CD14-positive monocyte (primary cell): Measurements from ENCODE around the gene COL19A1. TPM values are rescaled to one million over a fixed set of nuclear protein-coding genes. Genes with fewer than 3 reads are reported as not detected.

Experiments
- DNase-seq, 3 donors: peaks; one replicate each; pipeline ENCODE4 v3.0.0-alpha.2; 2011 to 2022
- H2AFZ ChIP-seq: 2 replicates; pipeline ENCODE4 v1.6.0; 2012; ENCODE audit warnings: mild to moderate bottlenecking, low read depth, low read length, inconsistent platforms; ENCODE audit not compliant: insufficient read depth, poor library complexity, severe bottlenecking
- H3K27ac ChIP-seq, 2 donors: 1 replicate in 1 of 2; 2 replicates in 1 of 2; pipeline ENCODE4 v1.5.1; 2012 to 2013; ENCODE audit warnings: low read length in 2 of 2, control low read depth in 1 of 2, inconsistent platforms in 1 of 2, low read depth in 1 of 2, mild to moderate bottlenecking in 1 of 2
- H3K27me3 ChIP-seq, 2 donors: one replicate each; pipeline versions ENCODE4 v1.6.0 to v1.6.1; 2011 to 2013; ENCODE audit warnings: low read length in 2 of 2; ENCODE audit not compliant: control insufficient read depth in 2 of 2, insufficient read depth in 2 of 2
- H3K36me3 ChIP-seq, 2 donors: replicated peaks in 1 of 2; 1 replicate in 1 of 2; 2 replicates in 1 of 2; pipeline versions ENCODE4 v1.5.1 to v1.6.1; 2012 to 2013; ENCODE audit warnings: low read length in 2 of 2, control low read depth in 1 of 2, inconsistent platforms in 1 of 2, mild to moderate bottlenecking in 1 of 2; ENCODE audit not compliant: insufficient read depth in 2 of 2, control insufficient read depth in 1 of 2
- H3K4me1 ChIP-seq, 2 donors: 1 replicate in 1 of 2; 2 replicates in 1 of 2; pipeline versions ENCODE4 v1.5.1 to v1.6.1; 2012 to 2013; ENCODE audit warnings: low read length in 2 of 2, control low read depth in 1 of 2, inconsistent platforms in 1 of 2, mild to moderate bottlenecking in 1 of 2, moderate library complexity in 1 of 2; ENCODE audit not compliant: insufficient read depth in 2 of 2, control insufficient read depth in 1 of 2
- H3K4me2 ChIP-seq: replicated peaks from 2 replicates; pipeline ENCODE3; 2012; ENCODE audit warnings: low read length, moderate library complexity, mild to moderate bottlenecking; ENCODE audit not compliant: poor library complexity, severe bottlenecking; ENCODE audit errors: extremely low read depth
- H3K4me3 ChIP-seq, 3 experiments: fragments of 200-600 bp in 1 of 3; sonication (generic) in 1 of 3; replicated peaks in 1 of 3; 1 replicate in 2 of 3; 2 replicates in 1 of 3; pipeline ENCODE4 v1.5.1; 2011 to 2013; ENCODE audit warnings: low read length in 3 of 3, mild to moderate bottlenecking in 3 of 3, control low read depth in 2 of 3, low read depth in 2 of 3, inconsistent platforms in 1 of 3, moderate library complexity in 1 of 3
- H3K79me2 ChIP-seq: 2 replicates; pipeline ENCODE4 v1.6.0; 2012; ENCODE audit warnings: mild to moderate bottlenecking, control low read depth, inconsistent platforms, low read length, moderate library complexity; ENCODE audit not compliant: insufficient read depth
- H3K9ac ChIP-seq: 2 replicates; pipeline ENCODE4 v1.6.0; 2017; ENCODE audit warnings: low read length, mild to moderate bottlenecking; ENCODE audit not compliant: insufficient read depth, poor library complexity, severe bottlenecking
- H3K9me3 ChIP-seq, 2 donors: replicated peaks in 1 of 2; 1 replicate in 1 of 2; 2 replicates in 1 of 2; pipeline versions ENCODE4 v1.5.1 to v1.6.1; 2012 to 2013; ENCODE audit warnings: low read length in 2 of 2, control low read depth in 1 of 2; ENCODE audit not compliant: control insufficient read depth in 1 of 2, insufficient read depth in 1 of 2
- H4K20me1 ChIP-seq: 2 replicates; pipeline ENCODE4 v1.6.0; 2012; ENCODE audit warnings: mild to moderate bottlenecking, low read length, control low read depth, moderate library complexity; ENCODE audit not compliant: insufficient read depth
- H3K27ac Mint-ChIP-seq, 7 donors: one replicate each; pipeline ENCODE4 v1.8.0; 2020; ENCODE audit warnings: mild to moderate bottlenecking in 7 of 7, mixed read lengths in 7 of 7, moderate library complexity in 6 of 7, inconsistent platforms in 2 of 7
- H3K27me3 Mint-ChIP-seq, 3 donors: one replicate each; pipeline ENCODE4 v1.8.0; 2021 to 2022; ENCODE audit warnings: low read depth in 3 of 3, mild to moderate bottlenecking in 3 of 3, mixed read lengths in 3 of 3, moderate library complexity in 3 of 3, inconsistent platforms in 1 of 3
- H3K36me3 Mint-ChIP-seq, 2 donors: one replicate each; pipeline ENCODE4 v1.8.0; 2020; ENCODE audit warnings: mixed read lengths in 2 of 2, inconsistent platforms in 1 of 2, mild to moderate bottlenecking in 1 of 2
- H3K4me1 Mint-ChIP-seq: one replicate; pipeline ENCODE4 v1.8.0; 2020; ENCODE audit warnings: mild to moderate bottlenecking, mixed read lengths
- H3K4me3 Mint-ChIP-seq, 2 donors: one replicate each; pipeline ENCODE4 v1.8.0; 2020; ENCODE audit warnings: mild to moderate bottlenecking in 2 of 2, mixed read lengths in 2 of 2, moderate library complexity in 1 of 2
- H3K9me3 Mint-ChIP-seq, 7 donors: one replicate each; pipeline ENCODE4 v1.8.0; 2020 to 2022; ENCODE audit warnings: mixed read lengths in 7 of 7, mild to moderate bottlenecking in 6 of 7, moderate library complexity in 6 of 7, inconsistent platforms in 2 of 7
- CTCF ChIP-seq: fragments of 200-600 bp; IDR thresholded peaks from one replicate; pipeline ENCODE4 v1.8.0; 2022; ENCODE audit warnings: antibody characterized with exemption, mild to moderate bottlenecking
- WGBS: methylation state at CpG from one replicate; pipeline ENCODE4 v1.1.5; 2013; ENCODE audit warnings: missing lambda C conversion rate; ENCODE audit not compliant: insufficient coverage; 5-methylcytosine and 5-hydroxymethylcytosine counted together
- intact Hi-C, 2 donors: fragments of 100-400 bp; cut with micrococcal nuclease; formaldehyde crosslinking; loops; one replicate each; pipeline versions ENCODE4 v1.15.0 to v1.15.1; 2023
- polyA plus RNA-seq, 3 donors: library from polyadenylated mRNA; depleted of rRNA in 1 of 3; unstranded in 2 of 3; stranded (reverse) in 1 of 3; fragments of 300-500 nt in 2 of 3; fragments of >200 nt in 1 of 3; fragmentation: Illumina TruSeq in 2 of 3; gene quantifications; 1 replicate in 2 of 3; 2 replicates in 1 of 3; pipeline ENCODE4 v1.2.3, GENCODE V29; 2012 to 2021

Gene COL19A1
- polyA plus RNA-seq, 3 donors, result not detected

DNA sequence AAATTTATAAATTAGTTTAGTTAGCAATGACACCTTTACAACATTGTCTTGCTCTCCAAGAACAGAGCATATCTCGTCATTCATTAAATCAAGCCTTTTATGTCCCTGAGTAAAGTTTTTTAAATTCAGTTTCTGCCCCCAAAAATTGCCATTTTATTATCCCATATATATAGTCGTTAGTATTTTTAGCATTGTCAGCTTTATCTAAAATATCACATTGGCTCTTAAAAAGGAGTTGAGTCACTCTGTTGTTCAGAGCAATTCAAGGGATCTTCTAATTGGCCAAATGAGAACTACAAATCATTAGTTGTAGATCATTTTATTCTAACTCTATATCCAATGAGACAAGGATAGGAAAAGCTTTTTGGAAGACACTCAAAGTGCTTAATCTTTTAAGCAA is 309.4 kb downstream of the COL19A1 start:
- peaks cover 1 to 5% (median 4%) of the 10 kb centered on the region in 3 donors for H3K27me3 Mint-ChIP-seq
- H3K36me3 ChIP-seq, result no peaks in the 10 kb centered on the region
- no peaks in the 10 kb centered on the region for H3K36me3 Mint-ChIP-seq
- TF ChIP-seq CTCF, result no peak
- H3K9me3 Mint-ChIP-seq, result peaks cover 0 to 6% (median 5%) of the 10 kb centered on the region in 7 donors
- no peak overlapping the region for H3K4me3 ChIP-seq
- peaks cover 0 to 6% of the 10 kb centered on the region in 2 donors for H3K9me3 ChIP-seq
- no peak overlapping the region for H3K27ac Mint-ChIP-seq
- H3K4me3 Mint-ChIP-seq, result no peak overlapping the region
- H3K4me1 Mint-ChIP-seq, result no peaks in the 10 kb centered on the region
- no peak overlapping the region for H2AFZ ChIP-seq
- H3K9ac ChIP-seq, result no peak overlapping the region
- WGBS, result no CpG with 5 or more reads among the region's 2 CpGs
- H3K27ac ChIP-seq, result no peak overlapping the region
- H3K4me1 ChIP-seq, result no peaks in the 10 kb centered on the region
- no peaks in the 10 kb centered on the region for H3K79me2 ChIP-seq
- H3K4me2 ChIP-seq, result no peak overlapping the region
- H3K27me3 ChIP-seq, result no peaks in the 10 kb centered on the region
- intact Hi-C loops, result no loop called here
- DNase-seq, result no peak
- H4K20me1 ChIP-seq, result no peaks in the 10 kb centered on the region

DNA sequence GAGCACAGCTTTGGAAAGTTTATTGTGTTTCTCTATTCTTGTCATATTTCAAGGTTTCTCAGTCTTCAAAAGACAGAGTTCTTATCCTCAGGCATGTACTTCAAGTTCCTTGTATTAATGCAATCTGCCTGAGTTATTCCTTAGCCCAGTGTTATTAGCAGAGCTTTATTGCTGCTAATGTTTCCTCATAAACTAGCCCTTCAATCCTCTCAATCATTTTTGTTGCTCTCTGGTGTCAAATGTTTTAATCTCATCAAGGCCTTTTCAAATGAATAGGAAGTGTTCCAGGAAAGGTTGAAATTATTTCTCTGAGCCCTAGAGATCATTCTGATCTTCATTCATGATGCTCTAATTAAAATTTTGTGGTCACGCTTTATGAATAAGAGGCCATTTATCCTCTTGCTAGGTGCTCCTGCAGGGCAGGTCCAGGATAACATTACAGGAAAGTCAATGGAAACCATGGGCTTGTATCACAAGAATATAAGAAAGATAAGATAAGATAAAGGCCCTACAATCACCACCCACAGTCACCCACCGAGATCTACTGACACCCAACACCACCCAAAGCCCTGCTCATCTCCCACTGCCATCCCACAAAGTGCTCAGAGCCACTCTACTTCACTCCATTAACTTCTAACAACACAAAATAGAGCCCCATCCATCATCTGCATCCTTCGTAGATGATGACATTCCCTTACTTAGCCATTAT is 310.6 kb downstream of the COL19A1 start:
- H3K9me3 Mint-ChIP-seq, result peaks cover 0 to 6% (median 5%) of the 10 kb centered on the region in 7 donors
- no peak overlapping the region for H3K27ac ChIP-seq
- DNase-seq, result no peak
- WGBS, result 100% methylated on average over 1 of the region's 3 CpGs
- H3K36me3 ChIP-seq, result no peaks in the 10 kb centered on the region
- no peaks in the 10 kb centered on the region for H3K27me3 ChIP-seq
- no peaks in the 10 kb centered on the region for H3K4me1 ChIP-seq
- no peaks in the 10 kb centered on the region for H3K4me1 Mint-ChIP-seq
- no peak overlapping the region for H3K4me2 ChIP-seq
- peaks cover 0 to 6% of the 10 kb centered on the region in 2 donors for H3K9me3 ChIP-seq
- no peak for TF ChIP-seq CTCF
- no peak overlapping the region for H3K4me3 Mint-ChIP-seq
- H3K36me3 Mint-ChIP-seq, result no peaks in the 10 kb centered on the region
- intact Hi-C loops, result no loop called here
- H3K79me2 ChIP-seq, result no peaks in the 10 kb centered on the region
- H3K4me3 ChIP-seq, result no peak overlapping the region
- H3K27me3 Mint-ChIP-seq, result peaks cover 1 to 4% (median 4%) of the 10 kb centered on the region in 3 donors
- H3K27ac Mint-ChIP-seq, result no peak overlapping the region
- H3K9ac ChIP-seq, result no peak overlapping the region
- no peak overlapping the region for H2AFZ ChIP-seq
- no peaks in the 10 kb centered on the region for H4K20me1 ChIP-seq
